EH (cell line): Measurements from ENCODE around the gene GYPB.
"Not testable (repeated sequence)": the region's sequence is repeated elsewhere in the genome, so short reads cannot be mapped to it uniquely, and the experiment has no call there.

Experiments
- DNase-seq: peaks from one replicate; pipeline ENCODE4 v3.0.0-alpha.2; 2015; ENCODE audit warnings: low read depth

GYPB gene

DNA sequence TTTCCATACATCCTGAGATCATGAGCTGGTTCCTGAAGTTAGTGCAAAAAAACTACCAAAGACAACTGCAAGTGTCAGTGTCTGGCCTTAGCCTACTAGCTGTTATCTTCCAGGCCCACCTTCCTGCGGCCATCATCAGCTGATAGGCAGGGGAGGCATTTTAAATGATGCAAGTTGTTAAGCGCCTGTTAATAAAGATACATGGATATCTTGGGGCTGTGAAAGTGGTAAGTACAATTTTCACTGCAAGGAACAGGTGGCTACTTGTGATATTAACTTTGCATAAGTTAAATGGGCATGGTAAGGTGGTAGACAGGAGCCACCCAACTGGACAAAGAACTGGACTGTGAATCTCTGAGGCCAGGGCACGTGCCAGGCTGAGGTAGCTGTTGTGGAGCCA lies at the start of gene GYPB:
TSS of gene GYPB (minus strand) at position 104 of the 400 bp plus-strand sequence. CDS start at position 11, 93 bp downstream.
- DNase-seq, result not testable (repeated sequence)

DNA sequence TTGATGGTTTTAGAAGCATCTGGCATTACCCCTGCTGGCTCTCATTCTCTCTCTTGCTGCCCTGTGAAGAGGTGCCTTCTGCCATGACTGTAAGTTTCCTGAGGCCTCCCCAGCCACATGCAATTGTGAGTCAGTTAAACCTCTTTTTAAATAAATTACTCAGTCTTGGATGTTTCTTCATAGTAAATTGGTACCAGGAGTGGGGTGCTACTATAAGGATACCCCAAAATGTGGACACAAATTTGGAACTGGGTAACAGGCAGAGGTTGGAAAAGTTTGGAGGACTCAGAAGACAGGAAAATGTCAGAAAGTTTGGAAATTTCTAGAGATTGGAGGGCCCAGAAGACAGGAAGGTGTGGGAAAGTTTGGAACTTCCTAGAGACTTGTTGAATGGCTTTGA lies 42.4 kb upstream of the GYPB start:
- not testable (repeated sequence) for DNase-seq

DNA sequence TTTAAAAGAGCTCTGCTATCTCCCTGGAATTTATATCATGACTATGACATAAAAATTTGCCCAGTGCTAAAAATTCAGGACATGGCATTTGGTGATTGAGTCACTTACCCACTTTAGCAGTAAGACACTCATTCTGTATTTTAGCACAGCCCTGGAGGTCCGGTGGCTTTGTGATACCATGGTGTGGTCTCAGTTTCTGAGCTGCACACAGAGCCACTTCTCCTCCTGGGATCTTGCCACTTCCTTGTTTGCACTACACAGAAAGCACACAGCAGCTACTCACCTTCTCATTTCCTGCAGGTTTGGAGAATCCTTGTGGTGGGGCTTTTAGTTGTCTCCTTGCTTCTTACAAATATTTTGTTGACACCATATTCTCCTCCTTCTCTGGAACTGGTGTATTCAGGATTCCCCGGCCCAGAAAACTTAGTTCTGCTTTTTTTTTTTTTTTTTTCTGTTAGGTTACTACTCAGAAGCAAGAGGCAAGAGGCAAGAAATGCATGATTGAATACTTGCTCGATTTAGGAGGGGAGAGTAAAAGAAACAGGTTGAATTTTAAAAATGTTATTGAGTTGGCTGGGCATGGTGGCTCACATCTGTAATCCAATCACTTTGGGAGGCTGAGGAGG lies 41.2 kb upstream of the GYPB start:
- not testable (repeated sequence) for DNase-seq

DNA sequence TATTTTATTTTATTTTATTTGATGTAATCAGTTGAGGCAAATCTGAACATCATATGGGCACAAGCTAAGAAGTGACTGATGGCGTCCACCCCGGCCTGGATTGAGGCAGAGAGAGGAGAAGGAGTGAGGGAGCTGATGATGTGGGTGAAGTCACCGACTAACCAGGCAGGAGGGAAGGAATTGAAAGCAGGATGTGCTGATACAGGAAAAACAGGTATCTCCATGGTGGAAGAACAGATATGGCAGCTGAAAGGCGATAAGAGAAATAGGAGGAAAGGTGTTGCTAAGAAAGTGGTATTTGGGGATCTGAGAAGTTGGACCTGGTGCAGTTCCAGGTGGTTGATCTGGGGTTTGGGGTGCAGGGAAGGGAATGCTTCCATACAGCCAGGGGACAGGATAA lies 37.6 kb upstream of the GYPB start:
- DNase-seq, result no peak

DNA sequence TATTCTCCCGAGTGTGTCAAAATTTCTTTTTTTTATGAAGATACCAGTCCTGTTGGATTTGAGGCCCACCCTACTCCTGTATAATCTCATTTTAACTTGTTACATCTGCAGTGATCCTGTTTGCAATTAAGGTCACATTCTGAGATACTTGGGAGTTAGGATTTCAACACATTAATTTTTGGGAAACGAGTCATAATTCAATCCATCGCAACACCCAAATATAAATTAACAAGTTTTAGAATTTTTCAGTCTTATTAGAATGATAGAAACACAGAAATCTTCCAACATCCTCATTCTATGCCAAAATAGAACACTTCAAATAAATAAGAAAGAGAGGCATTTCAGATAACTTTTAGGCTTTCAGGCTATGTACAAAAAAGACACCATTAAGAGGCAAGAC lies 36.2 kb upstream of the GYPB start:
- not testable (repeated sequence) for DNase-seq

DNA sequence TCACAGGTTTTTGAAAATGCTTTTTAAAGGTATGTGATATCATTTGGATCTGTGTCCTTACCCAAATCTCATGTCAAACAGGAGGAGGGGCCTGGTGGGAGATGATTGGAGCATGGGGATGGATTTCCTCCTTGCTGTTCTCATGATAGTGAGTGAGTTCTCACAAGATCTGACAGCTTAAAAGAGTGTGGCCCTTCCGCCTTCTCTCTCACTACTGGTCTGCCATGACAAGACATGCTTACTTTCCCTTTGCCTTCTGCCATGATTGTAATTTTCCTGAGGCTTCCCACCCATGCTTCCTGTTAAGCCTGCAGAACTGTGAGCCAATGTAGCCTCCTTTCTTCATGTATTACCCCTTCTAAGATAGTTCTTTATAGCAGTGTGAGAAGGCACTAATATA lies 32.3 kb upstream of the GYPB start:
- DNase-seq, result not testable (repeated sequence)

DNA sequence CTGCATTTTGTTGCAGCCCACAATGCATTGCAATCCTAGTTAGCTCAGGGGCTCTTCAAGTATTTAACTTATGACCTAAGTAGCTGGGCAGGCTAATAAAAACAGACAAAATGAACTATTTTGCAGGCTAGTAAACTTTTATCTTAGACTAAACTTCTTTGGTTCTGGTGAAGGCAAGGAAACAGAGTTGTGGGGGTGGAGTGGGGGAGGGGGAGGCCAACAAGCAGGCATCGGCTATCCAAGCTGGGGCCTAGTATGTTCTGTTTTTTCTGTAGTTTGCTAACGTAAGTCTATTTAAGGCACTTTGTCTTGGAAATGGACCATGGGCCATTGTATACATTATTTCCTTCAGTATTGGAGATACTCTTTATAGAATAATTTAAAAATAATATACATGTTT lies 31.5 kb upstream of the GYPB start:
- not testable (repeated sequence) for DNase-seq

DNA sequence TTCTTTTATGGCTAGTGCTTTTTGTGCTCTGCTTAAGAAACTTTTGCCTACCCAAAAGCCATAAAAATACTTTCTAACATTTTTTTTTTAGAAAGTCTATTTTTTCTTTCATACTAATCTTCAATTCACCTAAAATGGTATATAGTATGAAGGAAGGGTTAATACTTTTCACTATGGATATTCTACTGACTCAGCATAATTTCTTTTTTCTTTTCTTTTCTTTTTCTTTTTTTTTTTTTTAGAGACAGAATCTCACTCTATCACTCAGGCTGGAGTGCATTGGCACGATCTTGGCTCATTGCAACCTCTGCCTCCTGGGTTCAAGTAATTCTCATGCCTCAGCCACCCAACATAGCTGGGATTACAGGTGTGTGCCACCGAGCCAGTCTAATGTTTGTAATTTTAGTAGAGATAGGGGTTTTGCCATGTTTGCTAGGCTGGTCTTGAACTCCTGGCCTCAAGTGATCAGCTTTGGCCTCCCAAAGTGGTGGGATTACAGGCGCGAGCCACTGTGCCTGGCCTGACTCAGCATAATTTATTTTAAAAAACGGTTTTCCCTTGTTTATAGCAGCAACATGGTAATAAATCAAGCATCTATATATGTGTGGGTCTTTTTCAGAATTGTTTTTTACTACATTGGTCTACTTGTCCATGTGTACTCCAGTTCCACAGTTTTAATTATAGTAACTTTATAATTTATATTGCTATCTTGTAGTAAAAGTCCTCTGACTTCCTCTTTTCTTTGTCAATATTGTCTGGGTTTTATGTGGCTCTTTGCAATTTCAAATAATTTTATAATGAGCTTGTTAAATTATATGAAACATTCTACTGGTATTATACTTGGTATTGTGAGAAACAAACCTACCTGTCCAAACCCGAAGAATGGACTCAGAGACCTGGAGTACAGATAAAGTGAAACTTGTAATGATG lies 30.6 kb upstream of the GYPB start:
- DNase-seq, result not testable (repeated sequence)

DNA sequence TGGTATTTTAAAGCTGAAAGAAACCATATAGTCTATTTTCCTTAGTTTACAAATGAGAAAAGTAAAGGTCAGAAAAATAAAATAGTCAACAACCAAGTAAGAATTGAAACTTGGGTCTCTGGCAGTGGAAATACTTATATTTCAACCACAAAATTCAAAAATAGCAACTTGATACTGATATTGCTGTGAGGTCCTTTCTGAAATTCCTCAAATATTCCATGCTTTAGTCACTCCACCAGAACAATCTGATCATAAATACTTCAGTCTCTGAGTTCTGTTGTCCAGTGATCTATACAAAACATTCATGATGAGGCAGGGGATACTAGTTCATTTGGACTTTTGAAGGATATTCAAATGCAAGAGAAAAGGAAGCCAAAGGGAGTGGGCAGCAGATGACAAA lies 25.8 kb upstream of the GYPB start:
- peak; percentile 21 for DNase-seq

DNA sequence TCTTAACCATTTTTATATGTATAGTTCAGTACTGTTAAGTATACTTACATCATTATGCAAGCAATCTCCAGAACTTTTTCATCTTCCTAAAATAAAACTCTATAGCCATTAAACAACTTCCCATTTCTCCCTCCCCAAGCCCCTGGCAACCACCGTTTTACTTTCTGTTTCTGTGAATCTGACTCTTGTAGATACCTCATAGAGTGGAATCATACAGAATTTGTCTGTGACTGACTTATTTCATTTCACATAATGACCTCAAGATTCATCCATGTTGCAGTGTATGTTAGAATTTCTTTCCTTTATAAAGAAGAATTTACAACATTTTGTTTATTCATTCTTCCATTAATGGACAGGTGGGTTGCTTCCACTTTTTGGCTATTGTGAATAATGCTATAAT lies 13.4 kb upstream of the GYPB start:
- not testable (repeated sequence) for DNase-seq

DNA sequence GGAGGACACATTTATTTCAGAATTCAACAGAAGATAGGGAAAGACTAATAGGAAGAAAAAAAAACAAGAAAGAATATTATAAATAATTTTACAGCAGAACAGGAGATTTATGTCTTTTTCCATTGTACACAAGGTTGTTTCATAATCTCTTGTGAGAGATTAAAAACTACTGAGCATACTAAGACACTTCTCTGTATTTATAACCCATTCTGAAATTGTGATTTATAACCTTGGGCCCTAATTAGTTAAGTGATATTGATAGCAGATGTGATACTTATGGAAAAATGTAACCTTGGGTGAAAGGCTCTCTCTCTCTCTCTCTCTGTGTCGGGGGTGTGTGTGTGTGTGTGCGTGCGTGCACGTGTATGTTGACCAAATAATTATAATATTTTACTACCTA lies 12.7 kb upstream of the GYPB start:
- not testable (repeated sequence) for DNase-seq

DNA sequence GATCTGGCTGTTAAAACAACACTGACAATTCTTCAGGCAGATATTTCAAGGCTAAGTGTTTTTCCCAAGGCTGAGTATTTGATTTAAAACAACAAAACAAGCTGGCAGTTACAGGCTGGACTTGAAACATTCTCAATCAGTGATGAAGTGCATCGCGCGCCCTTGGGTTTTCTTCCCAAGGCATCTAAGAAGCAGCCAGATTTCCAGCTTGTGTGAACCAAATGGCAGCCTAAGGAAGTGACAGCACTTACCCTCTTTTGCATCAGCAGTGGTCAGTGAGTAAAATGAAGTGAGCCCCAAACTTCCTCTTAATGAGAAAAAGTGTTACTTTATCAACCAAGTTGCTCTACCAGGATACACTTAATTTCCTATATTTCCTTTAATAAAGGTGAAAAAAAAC lies 12.2 kb upstream of the GYPB start:
- DNase-seq, result not testable (repeated sequence)

DNA sequence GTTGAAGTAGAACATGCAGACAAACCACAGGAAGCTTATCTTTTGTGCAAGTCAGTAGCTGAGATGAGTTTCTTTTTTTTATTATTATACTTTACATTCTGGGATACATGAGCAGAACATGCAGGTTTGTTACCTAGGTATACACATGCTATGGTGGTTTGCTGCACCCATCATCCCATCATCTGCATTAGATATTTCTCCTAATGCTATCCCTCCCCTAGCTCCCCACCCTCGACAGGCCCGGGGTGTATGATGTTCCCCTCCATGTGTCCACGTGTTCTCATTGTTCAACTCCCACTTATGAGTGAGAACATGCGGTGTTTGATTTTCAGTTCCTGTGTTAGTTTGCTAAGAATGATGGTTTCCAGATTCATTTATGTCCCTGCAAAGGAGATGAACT lies 11.5 kb upstream of the GYPB start:
- not testable (repeated sequence) for DNase-seq

DNA sequence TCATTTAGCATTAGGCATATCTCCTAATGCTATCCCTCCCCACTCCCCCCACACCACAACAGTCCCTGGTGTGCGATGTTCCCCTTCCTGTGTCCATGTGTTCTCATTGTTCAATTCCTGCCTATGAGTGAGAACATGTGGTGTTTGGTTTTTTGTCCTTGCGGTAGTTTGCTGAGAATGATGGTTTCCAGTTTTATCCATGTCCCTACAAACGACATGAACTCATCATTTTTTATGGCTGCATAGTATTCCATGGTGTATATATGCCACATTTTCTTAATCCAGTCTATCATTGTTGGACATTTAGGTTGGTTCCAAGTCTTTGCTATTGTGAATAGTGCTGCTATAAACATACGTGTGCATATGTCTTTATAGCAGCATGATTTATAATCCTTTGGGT lies 7.5 kb upstream of the GYPB start:
- DNase-seq, result not testable (repeated sequence)

DNA sequence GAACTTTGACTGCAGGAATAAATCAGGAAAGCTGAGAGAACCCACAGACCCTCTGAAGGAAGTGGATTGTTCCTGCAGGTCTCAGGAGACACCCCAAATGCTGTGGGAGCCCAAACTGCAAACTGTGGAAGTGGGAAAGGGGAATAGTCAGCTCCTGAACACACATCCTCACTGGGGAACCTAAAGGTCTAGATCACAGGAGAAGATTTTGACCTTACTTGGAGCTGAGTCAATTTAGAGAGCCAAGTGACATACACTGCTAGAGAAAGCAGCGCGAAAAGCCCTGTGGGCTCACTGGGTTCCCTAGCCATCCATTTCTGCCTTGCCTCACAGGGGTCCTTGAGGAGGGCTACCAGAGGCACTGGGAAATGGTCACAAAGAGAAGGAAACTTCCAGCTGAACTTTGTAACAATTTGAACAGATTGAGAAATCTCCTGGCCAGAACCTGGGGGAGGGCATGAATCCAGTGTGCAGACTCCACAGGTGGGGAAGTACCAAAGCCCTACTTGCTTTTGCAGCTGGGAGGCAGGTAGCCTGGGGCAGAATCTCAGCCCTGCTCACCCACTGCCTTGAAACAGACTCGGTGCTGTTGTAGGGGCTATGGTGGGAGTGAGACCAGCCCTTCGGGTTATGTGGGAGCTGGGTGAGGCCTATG lies 5.3 kb upstream of the GYPB start:
- DNase-seq, result not testable (repeated sequence)

DNA sequence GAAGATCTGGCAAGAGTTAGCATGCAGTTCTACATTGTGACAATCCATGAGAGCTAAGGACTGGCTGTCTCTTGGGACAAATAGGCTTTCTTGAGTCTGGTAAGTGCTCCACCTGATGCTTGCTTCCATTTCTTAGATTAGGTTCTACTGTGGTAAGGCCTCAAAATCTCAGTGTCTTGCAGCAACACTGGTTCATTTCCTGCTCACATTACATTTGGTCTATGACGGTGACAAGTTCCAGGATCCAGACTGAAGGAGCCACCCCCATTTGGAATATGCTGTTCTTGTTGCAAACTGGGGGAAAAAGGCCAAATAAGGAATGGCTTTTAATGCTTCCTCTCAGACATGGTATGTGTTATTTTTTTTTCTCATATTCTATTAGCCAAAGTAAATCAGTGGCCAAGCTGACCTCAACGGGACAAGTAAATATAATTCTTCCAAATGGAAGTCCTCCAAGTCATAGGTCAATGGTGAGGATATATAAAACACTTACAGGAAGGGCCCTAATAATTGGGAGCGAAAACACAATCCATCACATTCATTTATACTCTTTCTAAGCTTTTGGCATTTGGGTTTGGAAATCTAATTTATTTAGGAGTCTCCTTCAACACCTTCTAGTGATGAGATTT lies 3.7 kb upstream of the GYPB start:
- not testable (repeated sequence) for DNase-seq

DNA sequence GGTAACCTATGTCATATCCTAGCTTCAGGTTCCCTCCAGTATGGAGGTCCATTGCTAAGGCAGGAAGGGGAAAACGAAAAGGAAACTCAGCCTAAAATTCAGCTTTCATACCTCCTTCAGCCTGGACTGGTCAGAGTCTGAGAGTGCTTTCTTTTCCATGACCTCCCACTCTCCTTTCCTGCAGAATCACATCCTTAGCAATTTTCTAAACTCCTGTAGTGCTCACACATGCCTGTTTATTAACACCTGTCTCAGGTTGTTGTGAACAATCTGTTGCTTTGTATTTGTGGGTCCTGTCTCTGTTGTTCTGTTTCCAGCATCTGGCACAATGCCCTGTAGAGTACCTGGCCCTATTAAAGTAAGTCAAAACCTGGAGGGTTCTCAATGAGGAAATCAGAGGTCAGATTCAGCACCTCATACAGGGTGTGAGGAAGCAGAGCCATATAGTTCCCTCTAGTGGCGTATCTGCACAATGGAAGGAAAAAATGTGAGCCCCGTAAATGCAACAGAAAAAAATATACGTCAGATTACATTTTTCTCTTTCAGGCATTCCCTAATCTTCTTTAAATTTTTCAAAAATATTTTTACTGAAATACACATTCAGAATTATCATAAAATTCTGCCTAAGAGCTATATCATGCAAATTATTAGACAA lies 2.3 kb upstream of the GYPB start:
- DNase-seq, result peak; percentile 40

DNA sequence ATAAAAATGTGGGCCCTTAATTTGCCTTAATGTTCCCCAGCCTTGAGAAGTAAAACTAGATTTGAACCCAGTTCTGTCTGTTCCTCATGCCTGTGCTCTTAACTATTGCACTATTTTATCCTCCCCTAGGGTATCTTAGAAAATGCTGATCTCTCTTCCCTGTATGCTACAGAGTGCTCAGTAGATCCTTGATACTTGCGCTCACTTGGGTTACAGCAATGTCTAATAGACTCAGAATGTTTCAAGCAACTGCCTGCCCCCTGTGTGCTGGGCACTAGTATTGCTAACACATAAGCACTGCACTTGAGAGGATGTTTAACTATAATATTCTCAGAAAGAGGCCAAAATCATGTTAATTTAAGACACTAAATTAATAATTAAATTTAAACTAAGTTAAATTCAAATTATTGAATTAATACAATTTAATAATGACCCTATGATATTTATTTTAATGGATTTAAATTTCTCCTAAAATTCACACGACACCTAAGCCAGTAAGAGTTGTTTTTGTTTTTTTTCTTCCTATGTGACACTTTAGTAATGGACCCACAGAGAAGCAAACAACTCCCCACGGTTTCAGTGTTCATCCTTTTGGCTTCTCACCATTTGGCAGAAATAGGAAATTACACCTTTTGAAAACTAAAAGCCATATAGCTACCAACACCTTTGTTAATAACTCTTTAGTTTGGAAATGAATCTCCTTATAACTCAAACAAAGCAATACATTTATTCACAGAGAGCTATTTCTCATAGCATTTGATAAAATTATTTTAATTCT lies 768 bp downstream of the GYPB start:
- DNase-seq, result not testable (repeated sequence)

DNA sequence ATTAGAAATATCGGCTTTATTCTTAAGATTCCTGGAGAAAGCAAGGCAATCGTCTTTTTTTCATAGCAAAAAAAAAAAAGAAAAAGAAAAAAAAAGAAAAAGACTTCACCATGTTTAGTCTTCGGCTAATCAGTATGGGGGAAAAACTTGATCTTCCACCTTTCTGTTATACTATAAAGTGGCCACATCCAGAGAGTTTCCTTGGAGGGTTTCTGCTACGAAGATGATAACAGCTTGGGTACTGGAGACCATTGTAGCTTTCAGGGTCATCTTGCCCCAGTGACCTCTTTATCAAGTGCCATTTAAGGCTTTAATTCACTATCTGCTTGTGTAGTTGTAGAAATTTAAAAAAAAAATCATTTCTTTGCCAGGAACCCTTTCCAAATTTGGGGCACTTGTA lies 1.9 kb downstream of the GYPB start:
- not testable (repeated sequence) for DNase-seq

DNA sequence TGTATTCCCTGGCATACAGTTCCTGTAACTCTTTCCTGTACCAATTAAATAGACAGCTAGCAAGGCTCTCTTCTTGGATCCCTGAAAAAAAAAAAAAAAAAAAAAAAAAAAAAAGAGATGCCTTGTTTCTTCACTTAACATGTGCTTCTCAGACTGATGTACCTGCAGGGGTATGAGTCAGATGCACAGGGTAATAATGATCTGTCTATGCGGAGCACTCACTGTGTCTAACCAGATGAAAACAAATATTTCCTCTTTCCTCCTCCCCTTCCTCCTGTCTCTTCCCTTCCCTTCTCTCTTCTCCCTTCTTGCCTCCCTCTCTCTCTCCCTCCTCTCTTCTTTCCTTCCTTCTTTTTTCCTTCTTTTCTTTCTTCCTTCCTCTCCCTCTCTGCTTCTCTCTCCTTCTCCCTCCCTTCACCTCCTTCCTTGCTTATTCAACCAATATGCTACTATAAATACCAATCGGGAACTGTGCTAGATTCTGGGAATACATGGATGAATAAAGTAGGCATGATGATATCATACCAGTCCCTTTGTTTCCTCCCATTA lies 3.0 kb downstream of the GYPB start:
- DNase-seq, result not testable (repeated sequence)

DNA sequence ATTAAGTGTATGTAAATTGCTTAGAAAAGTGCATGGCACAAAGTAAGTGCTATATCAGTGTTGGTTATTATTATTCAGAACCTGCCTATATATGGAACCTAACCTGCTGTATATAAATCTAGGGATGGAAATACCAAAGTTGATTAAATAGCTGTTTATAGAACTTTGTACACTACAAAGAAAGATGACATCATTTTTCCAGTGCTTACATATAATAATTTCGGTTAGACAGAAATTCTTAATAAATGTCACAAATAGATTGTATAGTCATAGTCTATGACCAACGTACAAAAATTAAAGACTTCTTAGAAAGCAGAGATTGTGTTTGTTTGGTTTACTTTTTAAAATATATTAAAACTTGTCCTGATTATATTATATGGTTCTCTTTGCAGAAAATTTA lies 4.4 kb downstream of the GYPB start:
- no peak for DNase-seq
